Stimulated activated CD4-positive, alpha-beta T cell treated with anti-CD3 and anti-CD28 coated beads, Interleukin-1b, Interleukin-23, amount 100 ng/mL, for 24 hours (primary cell): ENCODE results near the gene ATP2B2.
A peak's percentile ranks its signal among the peaks of the same experiment; 100 is the strongest.

Source experiments
- DNase-seq, 4 experiments: peaks; one replicate each; pipeline ENCODE4 v3.0.0-alpha.2; 2020; ENCODE audit warnings: low read depth in 4 of 4, low spot score in 1 of 4

The ATP2B2 gene

DNA sequence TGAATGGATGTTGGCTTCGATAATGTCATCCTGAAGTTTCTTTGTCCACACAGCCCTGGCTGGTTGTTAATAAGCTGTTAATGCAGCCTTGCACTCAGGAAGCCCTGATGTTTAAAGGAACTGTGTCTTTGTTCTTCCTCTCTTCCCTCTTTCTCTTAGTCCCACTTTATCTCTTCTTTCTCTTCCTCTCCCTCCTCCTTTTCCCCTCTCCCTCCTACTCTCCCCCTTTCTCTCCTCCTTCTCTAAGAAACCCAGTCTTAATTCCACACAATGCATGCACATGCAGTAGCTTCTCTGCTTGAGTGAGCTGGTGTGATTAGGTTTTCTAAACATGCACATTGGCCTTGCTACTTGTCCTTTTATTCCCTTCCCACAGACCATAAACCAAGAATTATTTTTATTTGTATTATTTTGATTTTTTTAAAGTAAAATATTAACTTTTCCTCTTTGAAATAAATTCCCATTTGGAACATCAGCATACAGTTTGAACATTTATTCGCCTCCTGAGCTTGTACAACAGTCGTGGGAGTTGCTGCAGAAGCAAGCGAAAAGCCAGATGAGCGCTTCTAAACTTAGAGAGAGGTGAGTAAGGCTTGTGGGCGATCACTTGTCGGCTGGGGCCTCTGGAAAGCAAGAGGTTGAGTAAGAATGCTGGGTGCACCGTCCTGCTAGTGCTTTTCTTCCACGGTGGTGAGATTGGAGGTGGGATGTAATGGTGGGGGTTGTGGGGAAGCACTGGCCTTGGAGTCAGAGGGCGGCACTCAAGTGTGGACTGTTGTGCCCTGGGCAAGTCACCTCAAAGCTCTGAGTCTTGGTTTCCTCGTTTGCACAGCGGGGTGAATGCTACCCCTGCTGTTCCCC is 219.9 kb downstream of the ATP2B2 start:
- no peak for DNase-seq

- DNase-seq = peak in 1 of 4 experiments; percentile 10
Measured at GRCh38 chr3:10284496-10284895, 220.9 kb downstream of the ATP2B2 start.

- no peak for DNase-seq
Measured at GRCh38 chr3:10283638-10284037, 221.7 kb downstream of the ATP2B2 start.

DNA sequence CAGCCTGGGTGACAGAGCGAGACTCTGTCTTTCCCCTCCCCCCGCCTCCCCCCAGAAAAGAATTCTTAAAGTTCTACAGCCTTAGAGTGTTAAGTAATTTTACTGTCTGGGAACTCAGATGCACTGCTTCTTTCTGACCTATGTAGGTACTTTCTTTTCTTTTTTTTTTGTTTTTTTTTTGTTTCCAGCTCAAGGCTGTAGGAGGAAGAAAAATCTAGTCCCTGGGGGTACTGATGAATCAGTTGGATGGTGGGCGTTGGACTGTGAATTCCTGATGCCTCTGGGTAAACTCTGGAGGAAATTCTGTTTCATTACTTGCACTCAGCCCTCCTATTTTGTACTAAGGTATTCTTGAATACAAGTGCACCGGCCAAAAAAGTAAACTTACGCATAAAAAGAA is 223.4 kb downstream of the ATP2B2 start:
- no peak for DNase-seq

- DNase-seq = no peak
Measured at GRCh38 chr3:10280571-10280970, 224.8 kb downstream of the ATP2B2 start.

GRCh38 chr3:10280177-10280529 is 225.2 kb downstream of the ATP2B2 start:
- no peak for DNase-seq

DNA sequence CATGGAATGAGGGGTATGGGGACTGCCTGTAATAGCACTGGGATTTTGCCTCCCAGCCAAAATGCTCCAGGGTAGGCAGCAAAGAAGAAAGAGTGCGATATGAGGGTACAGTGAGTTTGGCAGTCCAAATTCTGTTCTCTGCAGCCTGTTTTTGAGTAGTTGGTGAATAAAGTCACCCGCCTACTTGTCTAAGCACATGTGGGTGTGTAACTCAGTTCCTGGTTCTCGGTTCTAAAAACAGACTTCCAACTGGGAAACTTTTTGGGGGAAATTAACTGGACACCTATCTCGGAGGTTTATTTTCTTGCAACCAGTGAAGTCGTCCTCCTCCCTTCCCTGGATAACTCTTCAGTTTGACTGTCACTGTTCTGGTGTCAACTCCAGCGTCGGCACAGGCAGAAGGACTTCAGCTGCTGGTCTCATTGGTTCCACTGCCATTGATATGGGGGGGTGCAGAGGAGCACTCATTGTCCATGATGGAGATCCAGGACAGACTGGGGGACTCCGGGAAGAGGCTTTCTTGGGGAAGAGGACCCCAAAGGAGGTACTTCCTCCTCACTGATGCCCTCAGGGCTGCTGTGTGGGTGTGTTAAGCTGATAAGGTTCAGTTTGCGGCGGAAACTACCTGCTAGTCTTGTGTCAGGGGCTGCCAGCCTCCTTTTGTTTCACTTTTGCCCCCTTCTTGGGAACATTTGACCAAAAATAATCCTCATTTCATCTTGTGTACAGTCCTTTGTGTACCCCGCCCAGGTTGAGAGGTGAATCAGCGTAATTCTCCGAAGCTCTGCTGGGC is 225.8 kb downstream of the ATP2B2 start:
- no peak for DNase-seq

DNA sequence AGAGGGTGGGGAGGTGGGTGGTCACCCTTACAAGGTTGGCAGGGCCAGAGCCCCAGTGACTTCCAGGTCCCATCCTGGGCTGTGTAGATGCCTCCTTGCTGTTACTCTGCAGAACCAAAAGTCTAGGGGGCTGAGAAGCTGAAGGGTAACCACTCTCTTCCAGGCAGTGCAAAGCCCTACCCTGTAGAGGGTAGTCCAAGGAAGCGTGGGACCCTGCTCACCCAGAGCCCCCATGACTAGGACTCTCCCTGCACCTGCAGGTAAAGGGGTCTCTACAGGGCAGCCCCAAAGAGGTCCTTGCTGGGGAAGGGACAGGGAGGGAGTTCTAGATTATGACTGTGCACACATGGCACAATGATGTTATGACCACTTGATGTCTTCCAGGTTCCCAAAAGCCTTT is 226.9 kb downstream of the ATP2B2 start:
- DNase-seq = no peak

- no peak for DNase-seq
Measured at GRCh38 chr3:10277115-10277625, 228.2 kb downstream of the ATP2B2 start.

DNA sequence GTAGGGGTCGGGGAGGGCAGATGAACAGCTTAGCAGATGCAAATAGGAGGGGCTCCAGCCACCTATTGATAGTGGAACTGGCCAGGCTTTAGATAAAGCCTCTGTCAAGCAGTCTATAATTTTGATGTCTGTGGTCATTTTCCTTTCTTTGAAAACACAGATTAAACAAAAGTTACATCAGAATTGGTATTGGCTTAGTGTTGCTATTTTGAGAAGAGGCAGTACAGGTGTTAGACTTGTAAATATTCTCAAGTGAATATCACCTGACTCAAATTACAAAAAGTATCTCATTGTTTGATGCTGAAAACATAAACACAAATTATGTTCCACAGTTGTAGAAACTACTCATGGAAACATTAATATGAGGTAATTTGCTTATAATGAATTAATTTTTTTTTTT is 230.8 kb downstream of the ATP2B2 start:
- DNase-seq = no peak
